HG03457 (cell line): ENCODE measurements around the gene MACROD2.

Source experiments
- ATAC-seq: cut with Tn5 transposase; IDR thresholded peaks from one replicate; pipeline ENCODE4 v1.9.1; 2021; ENCODE audit warnings: moderate number of reproducible peaks; ENCODE audit not compliant: unreplicated experiment

Gene MACROD2

GRCh38 chr20:14698605-14699373 lies 703.5 kb downstream of the MACROD2 start:
- ATAC-seq: no peak

- ATAC-seq: no peak
Observed at GRCh38 chr20:14700639-14700960, 705.3 kb downstream of the MACROD2 start.

GRCh38 chr20:14701326-14701725 lies 706.0 kb downstream of the MACROD2 start:
- ATAC-seq: no peak

GRCh38 chr20:14706555-14706954 lies 711.2 kb downstream of the MACROD2 start:
- no peak for ATAC-seq

GRCh38 chr20:14707026-14707680 lies 711.8 kb downstream of the MACROD2 start:
- no peak for ATAC-seq

- ATAC-seq: no peak
Observed at GRCh38 chr20:14707865-14708596, 712.7 kb downstream of the MACROD2 start.

- ATAC-seq: no peak
Observed at GRCh38 chr20:14709439-14709838, 714.1 kb downstream of the MACROD2 start.

GRCh38 chr20:14710951-14711350 lies 715.6 kb downstream of the MACROD2 start:
- ATAC-seq: no peak

- no peak for ATAC-seq
Observed at GRCh38 chr20:14711652-14712051, 716.3 kb downstream of the MACROD2 start.

- ATAC-seq: no peak
Observed at GRCh38 chr20:14712302-14712739, 717.0 kb downstream of the MACROD2 start.

GRCh38 chr20:14715400-14715799 lies 720.1 kb downstream of the MACROD2 start:
- ATAC-seq: no peak

GRCh38 chr20:14716351-14716801 lies 721.1 kb downstream of the MACROD2 start:
- ATAC-seq: no peak

GRCh38 chr20:14717134-14717999 lies 722.1 kb downstream of the MACROD2 start:
- ATAC-seq: peak; percentile 78

- ATAC-seq: no peak
Observed at GRCh38 chr20:14720251-14720650, 724.9 kb downstream of the MACROD2 start.

GRCh38 chr20:14721926-14722452 lies 726.7 kb downstream of the MACROD2 start:
- no peak for ATAC-seq

GRCh38 chr20:14723614-14724013 lies 728.3 kb downstream of the MACROD2 start:
- no peak for ATAC-seq

GRCh38 chr20:14724036-14724435 lies 728.7 kb downstream of the MACROD2 start:
- ATAC-seq: no peak

GRCh38 chr20:14724468-14724867 lies 729.2 kb downstream of the MACROD2 start:
- no peak for ATAC-seq

- no peak for ATAC-seq
Observed at GRCh38 chr20:14726591-14726990, 731.3 kb downstream of the MACROD2 start.

GRCh38 chr20:14727485-14728150 lies 732.3 kb downstream of the MACROD2 start:
- ATAC-seq: no peak
